PC-9 (cell line): ENCODE data around the gene SNRNP70. TPM values are rescaled to one million over a fixed set of nuclear protein-coding genes. Genes with fewer than 3 reads are reported as not detected.
A peak's percentile ranks its signal among the peaks of the same experiment; 100 is the strongest.

Source experiments
- BruUV-seq: library from RNA; stranded (reverse); fragments of 400-500 nt; replicated peaks from 2 replicates; lab custom pipeline; 2021; lab: Mats Ljungman, UMichigan
- CTCF ChIA-PET: fragments of 300-600 bp; sonication (Branson Sonifier 250); formaldehyde crosslinking; loops from one replicate; lab custom pipeline; 2022; ENCODE audit warnings: antibody characterized with exemption; lab: Charles Lee
- POLR2A ChIA-PET: fragments of 300-600 bp; sonication (Branson Sonifier 250); formaldehyde crosslinking; loops from one replicate; lab custom pipeline; 2022; ENCODE audit warnings: antibody characterized with exemption; ENCODE audit not compliant: unreplicated experiment; lab: Charles Lee
- DNase-seq, 2 experiments: peaks; one replicate each; pipeline versions ENCODE4 v3.0.0 to v3.0.0-alpha.2; 2015 to 2022; ENCODE audit warnings: mixed read lengths in 1 of 2
- H2AFZ ChIP-seq: fragments of 200-600 bp; sonication (generic); 2 replicates; pipeline ENCODE4 v1.8.1; 2017; ENCODE audit warnings: antibody characterized with exemption
- H3F3A ChIP-seq: fragments of 200-600 bp; sonication (generic); 2 replicates; pipeline ENCODE4 v1.8.1; 2017; ENCODE audit warnings: antibody characterized with exemption, mild to moderate bottlenecking, low read depth; ENCODE audit not compliant: insufficient read depth
- H3K27ac ChIP-seq: fragments of 200-600 bp; sonication (generic); 2 replicates; pipeline ENCODE4 v1.6.1; 2016; ENCODE audit warnings: mixed run types
- H3K27me3 ChIP-seq: fragments of 200-600 bp; sonication (generic); 2 replicates; pipeline ENCODE4 v1.6.1; 2016; ENCODE audit warnings: low read depth, mixed run types; ENCODE audit not compliant: insufficient read depth
- H3K36me3 ChIP-seq: fragments of 200-600 bp; sonication (generic); 2 replicates; pipeline ENCODE4 v1.6.1; 2016; ENCODE audit warnings: low read depth, mixed run types
- H3K4me1 ChIP-seq: fragments of 200-600 bp; sonication (generic); replicated peaks from 2 replicates; pipeline ENCODE4 v1.6.1; 2016; ENCODE audit warnings: mixed run types; ENCODE audit not compliant: insufficient read depth
- H3K4me2 ChIP-seq: fragments of 200-600 bp; sonication (generic); 2 replicates; pipeline ENCODE4 v1.6.1; 2017; ENCODE audit warnings: mixed run types
- H3K4me3 ChIP-seq: fragments of 200-600 bp; sonication (generic); 2 replicates; pipeline ENCODE4 v1.6.1; 2016; ENCODE audit warnings: mixed run types
- H3K79me2 ChIP-seq: fragments of 200-600 bp; sonication (generic); 2 replicates; pipeline ENCODE4 v1.6.1; 2017; ENCODE audit warnings: low read depth, mixed run types
- H3K9me2 ChIP-seq: fragments of 200-600 bp; sonication (generic); 2 replicates; pipeline ENCODE4 v1.8.1; 2017; ENCODE audit warnings: mild to moderate bottlenecking; ENCODE audit not compliant: insufficient read depth
- H3K9me3 ChIP-seq: fragments of 200-600 bp; sonication (generic); 2 replicates; pipeline ENCODE4 v1.8.1; 2016; ENCODE audit warnings: low read depth; ENCODE audit not compliant: insufficient read depth
- H4K20me1 ChIP-seq: fragments of 200-600 bp; sonication (generic); 2 replicates; pipeline ENCODE4 v1.8.1; 2017; ENCODE audit not compliant: insufficient read depth
- CTCF ChIP-seq: fragments of 200-600 bp; sonication (generic); conservative IDR thresholded peaks from 2 replicates; pipeline ENCODE4 v1.6.1; 2017; ENCODE audit warnings: mixed run types, antibody characterized with exemption, mild to moderate bottlenecking, moderate library complexity
- EZH2 ChIP-seq: fragments of 200-600 bp; sonication (generic); IDR thresholded peaks from 2 replicates; pipeline ENCODE4 v1.8.0; 2017; ENCODE audit warnings: antibody characterized with exemption, low read depth
- intact Hi-C: fragments of 100-400 bp; cut with micrococcal nuclease; formaldehyde crosslinking; loops from one replicate; pipeline ENCODE4 v1.10.0; 2022; ENCODE audit not compliant: unreplicated experiment
- total RNA-seq: library from RNA; stranded (reverse); gene quantifications from 2 replicates; pipeline ENCODE4 v1.2.3, GENCODE V29; 2021

Gene SNRNP70
- total RNA-seq, 1 experiment from 2014 or later = 199 TPM

- no peak overlapping the region for H3K27ac ChIP-seq
Measured at GRCh38 chr19:49135686-49136085, 50.4 kb downstream of the SNRNP70 start.

GRCh38 chr19:49136771-49137171 is 51.5 kb downstream of the SNRNP70 start:
- H2AFZ ChIP-seq = no peak overlapping the region
- peak in 1 of 2 experiments; percentile 32 for DNase-seq
- intact Hi-C loops = no loop called here

More at GRCh38 chr19:49135686-49136085, 50.4 kb downstream of the SNRNP70 start:
- no peaks in the 10 kb centered on the region for H3K9me3 ChIP-seq
- no peak overlapping the region for H3K4me3 ChIP-seq
- H3K4me2 ChIP-seq = no peak overlapping the region
- DNase-seq = peak in 1 of 2 experiments; percentile 18
- H3K9me2 ChIP-seq = no peaks in the 10 kb centered on the region
- no peaks in the 10 kb centered on the region for H3K79me2 ChIP-seq
- H2AFZ ChIP-seq = no peak overlapping the region
- peaks cover 3% of the 10 kb centered on the region; the same call in 1 of the 2 replicates for H3F3A ChIP-seq
- TF ChIP-seq CTCF = no peak
- no peak for TF ChIP-seq EZH2
- BruUV-seq = no TSS peak
- POLR2A ChIA-PET = no interaction called here
- no peaks in the 10 kb centered on the region for H3K4me1 ChIP-seq
- intact Hi-C loops = no loop called here
- no peaks in the 10 kb centered on the region for H3K36me3 ChIP-seq
- H4K20me1 ChIP-seq = no peaks in the 10 kb centered on the region
- CTCF ChIA-PET = no interaction called here
- H3K27me3 ChIP-seq = no peaks in the 10 kb centered on the region

GRCh38 chr19:49140951-49141350 is 55.7 kb downstream of the SNRNP70 start:
- H3F3A ChIP-seq = peaks cover 7% of the 10 kb centered on the region; the same call in 1 of the 2 replicates
- no peaks in the 10 kb centered on the region for H3K9me2 ChIP-seq
- TF ChIP-seq EZH2 = no peak
- TF ChIP-seq CTCF = no peak
- no peak overlapping the region for H2AFZ ChIP-seq
- POLR2A ChIA-PET = no interaction called here
- no peaks in the 10 kb centered on the region for H3K36me3 ChIP-seq
- no peak overlapping the region for H3K4me3 ChIP-seq
- BruUV-seq = no TSS peak
- no peaks in the 10 kb centered on the region for H3K9me3 ChIP-seq
- H3K4me1 ChIP-seq = no peaks in the 10 kb centered on the region
- intact Hi-C loops = no loop called here
- H3K27me3 ChIP-seq = no peaks in the 10 kb centered on the region
- H3K27ac ChIP-seq = no peak overlapping the region
- H3K79me2 ChIP-seq = no peaks in the 10 kb centered on the region
- CTCF ChIA-PET = no interaction called here
- no peak for DNase-seq
- H3K4me2 ChIP-seq = no peak overlapping the region
- H4K20me1 ChIP-seq = no peaks in the 10 kb centered on the region

More at GRCh38 chr19:49136771-49137171, 51.5 kb downstream of the SNRNP70 start:
- Histone ChIP-seq H3F3A (peaks cover 3% of the 10 kb centered on the region; the same call in 1 of the 2 replicates), H3K9me2 (no peaks in the 10 kb centered on the region), H3K9me3 (no peaks in the 10 kb centered on the region), H4K20me1 (no peaks in the 10 kb centered on the region), H3K27ac (no peak overlapping the region), H3K79me2 (no peaks in the 10 kb centered on the region), H3K36me3 (no peaks in the 10 kb centered on the region), H3K4me1 (no peaks in the 10 kb centered on the region), H3K4me3 (no peak overlapping the region), H3K4me2 (no peak overlapping the region), H3K27me3 (no peaks in the 10 kb centered on the region)
- TF ChIP-seq EZH2 (no peak), CTCF (no peak)
- no TSS peak for BruUV-seq
- POLR2A ChIA-PET = no interaction called here
- CTCF ChIA-PET = no interaction called here
